Activated CD8-positive, alpha-beta T cell treated with anti-CD3 and anti-CD28 coated beads, Interleukin-2, amount 10 ng/mL, durations not matched to agents 7 days and 5 days (primary cell): Measurements from ENCODE around the gene ATP5PO. TPM values are rescaled to one million over a fixed set of nuclear protein-coding genes. Genes with fewer than 3 reads are reported as not detected.

Source experiments
- ATAC-seq: fragments of 150-1000 bp; cut with Tn5 transposase; one replicate; pipeline ENCODE4 v1.10.0; 2021; ENCODE audit warnings: moderate library complexity
- CTCF ChIA-PET: fragments of 350-600 bp; sonication (Branson Sonifier 250); formaldehyde crosslinking; loops from one replicate; lab custom pipeline; 2021; ENCODE audit warnings: antibody characterized with exemption; lab: Charles Lee
- POLR2A ChIA-PET: fragments of 350-600 bp; sonication (Branson Sonifier 250); formaldehyde crosslinking; loops from one replicate; lab custom pipeline; 2021; ENCODE audit warnings: antibody characterized with exemption; lab: Charles Lee
- DNase-seq: peaks from one replicate; pipeline ENCODE4 v3.0.0-alpha.2; 2020
- H3K27ac Mint-ChIP-seq: one replicate; pipeline ENCODE4 v1.8.0; 2021; ENCODE audit warnings: mild to moderate bottlenecking, mixed read lengths
- H3K27me3 Mint-ChIP-seq: one replicate; pipeline ENCODE4 v1.8.0; 2021; ENCODE audit warnings: low read depth, mixed read lengths
- H3K36me3 Mint-ChIP-seq: one replicate; pipeline ENCODE4 v1.8.0; 2021; ENCODE audit warnings: low read depth, mixed read lengths
- H3K4me1 Mint-ChIP-seq: one replicate; pipeline ENCODE4 v1.8.0; 2021; ENCODE audit warnings: low read depth, mixed read lengths
- H3K4me3 Mint-ChIP-seq: one replicate; pipeline ENCODE4 v1.8.0; 2021; ENCODE audit warnings: mild to moderate bottlenecking, mixed read lengths
- H3K9me3 Mint-ChIP-seq: one replicate; pipeline ENCODE4 v1.8.0; 2022; ENCODE audit warnings: mixed read lengths; ENCODE audit not compliant: insufficient read depth
- total RNA-seq, 2 experiments: library from RNA; stranded (reverse); gene quantifications; one replicate each; pipeline ENCODE4 v1.2.3, GENCODE V29; 2021

The ATP5PO gene
- total RNA-seq, 2 experiments from 2014 or later: 229 to 231 TPM

DNA sequence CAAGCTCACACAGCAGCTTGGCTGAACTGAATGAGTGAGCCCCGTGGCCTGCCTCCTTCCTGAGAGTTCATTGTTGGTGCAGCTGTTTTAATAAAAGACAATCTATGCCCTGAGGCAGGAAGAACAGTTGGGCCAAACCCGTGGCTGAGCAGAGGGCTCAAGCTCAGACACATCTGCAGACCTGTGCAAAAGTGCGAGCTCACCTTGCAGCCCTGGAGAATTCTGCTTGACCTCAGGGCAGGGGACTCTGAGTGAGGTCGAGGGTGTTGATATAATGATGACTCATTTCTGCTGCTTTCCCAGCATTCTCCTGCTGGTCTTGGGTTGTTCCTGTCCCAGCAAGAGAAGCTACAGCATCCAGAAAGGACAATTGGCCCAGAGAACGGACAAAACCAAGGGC is 61.0 kb downstream of the ATP5PO start:
- no peak overlapping the region for H3K4me3 Mint-ChIP-seq
- no peaks in the 10 kb centered on the region for H3K9me3 Mint-ChIP-seq
- no peaks in the 10 kb centered on the region for H3K4me1 Mint-ChIP-seq
- no peaks in the 10 kb centered on the region for H3K27me3 Mint-ChIP-seq
- POLR2A ChIA-PET: no interaction called here
- H3K27ac Mint-ChIP-seq: no peak overlapping the region
- DNase-seq (no peak), ATAC-seq (no peak)
- CTCF ChIA-PET: interaction anchor here (1.1 kb wide), 1 partner anchor 140 kb away, joined by 3 read pairs; no protein-coding TSS in a partner anchor
- no peaks in the 10 kb centered on the region for H3K36me3 Mint-ChIP-seq

Other genes starting within 250 kb of the ATP5PO start
- 10 to 100 TPM; 80.2 to 84.3 TPM for gene MRPS6, start 157.8 kb upstream of the ATP5PO start, total RNA-seq
- 10 to 100 TPM; 22.4 to 24.2 TPM for gene SLC5A3, start 157.8 kb upstream of the ATP5PO start, total RNA-seq